ENCODE measurements around the gene SLC34A1.
"Not testable (repeated sequence)": the region's sequence is repeated elsewhere in the genome, so short reads cannot be mapped to it uniquely, and the experiment has no call there.

Gene SLC34A1

GRCh38 chr5:177357146-177357458 is 27.1 kb upstream of the SLC34A1 start:
- no peak overlapping the region for H3K27ac ChIP-seq
- no peak for DNase-seq
- no peak overlapping the region for H3K4me3 ChIP-seq (ENCODE audit: low read depth, low read length)
- no peaks in the 10 kb centered on the region for H3K36me3 ChIP-seq (replicated peaks)
- no peaks in the 10 kb centered on the region for H3K27me3 ChIP-seq (replicated peaks)
- in situ Hi-C loops (cut with HindIII; ENCODE audit: low pct_ligation_motif_present, low sequenced_read_pairs), result no loop called here
- TF ChIP-seq CTCF (IDR thresholded peaks at IDR 0.05; ENCODE audit: low read depth, low read length, missing control alignments), result no peak

- H3K27ac ChIP-seq, result no peak within 1 kb of the TSS
- no peaks in the 10 kb centered on the region for H3K27me3 ChIP-seq (replicated peaks)
- no peak within 1 kb of the TSS for H3K4me3 ChIP-seq (ENCODE audit: low read depth, low read length)
- H3K36me3 ChIP-seq (replicated peaks), result no peaks in the 10 kb centered on the region
- TF ChIP-seq CTCF (IDR thresholded peaks at IDR 0.05; ENCODE audit: low read depth, low read length, missing control alignments), result no peak
- DNase-seq, result peak; percentile 36
- in situ Hi-C loops (cut with HindIII; ENCODE audit: low pct_ligation_motif_present, low sequenced_read_pairs), result no loop called here
Measured at GRCh38 chr5:177357459-177358351, 26.5 kb upstream of the SLC34A1 start, which contains the start of gene RGS14. Gene RGS14, plus strand, starts transcription at chr5:177357924. Its CDS starts 101 bp downstream, at chr5:177358025.

GRCh38 chr5:177358370-177358819 is 25.8 kb upstream of the SLC34A1 start:
- Histone ChIP-seq H3K4me3 (ENCODE audit: low read depth, low read length) (no peak overlapping the region), H3K27me3 (replicated peaks) (no peaks in the 10 kb centered on the region), H3K36me3 (replicated peaks) (no peaks in the 10 kb centered on the region), H3K27ac (no peak overlapping the region)
- in situ Hi-C loops (cut with HindIII; ENCODE audit: low pct_ligation_motif_present, low sequenced_read_pairs), result no loop called here
- TF ChIP-seq CTCF (IDR thresholded peaks at IDR 0.05; ENCODE audit: low read depth, low read length, missing control alignments), result no peak
- DNase-seq, result no peak

GRCh38 chr5:177359451-177359851 is 24.8 kb upstream of the SLC34A1 start:
- no peak overlapping the region for H3K4me3 ChIP-seq (ENCODE audit: low read depth, low read length)
- TF ChIP-seq CTCF (IDR thresholded peaks at IDR 0.05; ENCODE audit: low read depth, low read length, missing control alignments), result no peak
- no peaks in the 10 kb centered on the region for H3K36me3 ChIP-seq (replicated peaks)
- no peak overlapping the region for H3K27ac ChIP-seq
- H3K27me3 ChIP-seq (replicated peaks), result no peaks in the 10 kb centered on the region
- DNase-seq, result no peak
- in situ Hi-C loops (cut with HindIII; ENCODE audit: low pct_ligation_motif_present, low sequenced_read_pairs), result no loop called here

- H3K4me3 ChIP-seq (ENCODE audit: low read depth, low read length), result no peak overlapping the region
- in situ Hi-C loops (cut with HindIII; ENCODE audit: low pct_ligation_motif_present, low sequenced_read_pairs), result no loop called here
- no peak for TF ChIP-seq CTCF (IDR thresholded peaks at IDR 0.05; ENCODE audit: low read depth, low read length, missing control alignments)
- no peak overlapping the region for H3K27ac ChIP-seq
- no peaks in the 10 kb centered on the region for H3K36me3 ChIP-seq (replicated peaks)
- no peaks in the 10 kb centered on the region for H3K27me3 ChIP-seq (replicated peaks)
- no peak for DNase-seq
Measured at GRCh38 chr5:177359860-177360259, 24.4 kb upstream of the SLC34A1 start.

GRCh38 chr5:177360740-177361139 is 23.5 kb upstream of the SLC34A1 start:
- in situ Hi-C loops (cut with HindIII; ENCODE audit: low pct_ligation_motif_present, low sequenced_read_pairs); H3K27ac ChIP-seq; H3K4me3 ChIP-seq (ENCODE audit: low read depth, low read length); H3K36me3 ChIP-seq (replicated peaks); DNase-seq; H3K27me3 ChIP-seq (replicated peaks): not testable (repeated sequence)

Data from brain microvascular endothelial cell (primary cell).